Caki2 (cell line): ENCODE measurements around the gene PELI3. TPM values are rescaled to one million over a fixed set of nuclear protein-coding genes. Genes with fewer than 3 reads are reported as not detected.

Experiments used
- DNase-seq: peaks from one replicate; pipeline ENCODE4 v3.0.0-alpha.2; 2015; ENCODE audit warnings: low read depth
- in situ Hi-C: cut with HindIII; loops from 2 replicates; pipeline ENCODE4 v1.10.0; 2016; ENCODE audit warnings: low sequenced_read_pairs, low pct_unique_long_range_greater_than_20kb, mixed read lengths
- total RNA-seq: library from RNA; depleted of rRNA; stranded (reverse); fragments of >200 nt; shearing (Covaris generic); gene quantifications from 2 replicates; pipeline ENCODE4 v1.2.3, GENCODE V29; 2014; ENCODE audit warnings: low replicate concordance

Gene PELI3
- total RNA-seq, 1 experiment from 2014 or later = 16.7 TPM

DNA sequence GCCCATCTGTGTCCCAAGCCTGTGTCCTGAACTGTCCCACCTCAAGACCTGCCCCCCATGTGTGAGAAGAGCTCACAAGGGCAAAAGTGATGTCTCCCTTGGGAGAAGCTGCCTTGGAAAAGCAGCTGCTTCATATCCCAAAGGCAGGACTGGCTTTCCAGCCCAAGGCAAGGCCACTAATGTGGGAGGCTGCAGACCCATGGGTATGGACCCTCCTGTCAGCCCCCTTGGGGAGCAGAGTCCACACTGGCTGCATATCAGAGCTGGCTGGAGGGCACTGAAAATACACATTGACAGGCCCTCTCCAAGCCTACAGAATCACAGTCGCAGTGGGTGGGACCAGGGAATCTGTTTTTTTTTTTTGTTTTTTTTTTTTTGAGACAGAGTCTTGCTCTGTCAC is 2.7 kb downstream of the PELI3 start:
- DNase-seq = no peak
- in situ Hi-C loops = no loop called here

DNA sequence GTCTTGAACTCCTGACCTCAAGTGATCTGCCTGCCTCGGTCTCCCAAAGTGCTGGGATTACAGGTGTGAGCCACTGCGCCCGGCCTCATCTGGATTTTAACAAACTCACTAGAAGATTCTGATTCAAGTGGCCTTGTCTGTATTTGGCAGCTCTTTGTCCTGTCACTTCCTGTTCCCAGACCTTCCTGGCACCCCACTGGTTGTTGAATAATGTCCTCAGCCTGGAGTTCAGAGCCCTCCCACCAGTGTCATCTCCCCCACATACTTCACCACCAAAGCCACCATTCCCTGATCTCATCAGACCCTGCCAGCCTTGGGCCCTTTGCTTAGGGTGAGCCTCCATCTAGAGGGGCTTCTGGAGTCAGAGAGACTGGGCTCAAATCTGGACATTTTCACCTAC is 3.3 kb downstream of the PELI3 start:
- in situ Hi-C loops = no loop called here
- DNase-seq = no peak

DNA sequence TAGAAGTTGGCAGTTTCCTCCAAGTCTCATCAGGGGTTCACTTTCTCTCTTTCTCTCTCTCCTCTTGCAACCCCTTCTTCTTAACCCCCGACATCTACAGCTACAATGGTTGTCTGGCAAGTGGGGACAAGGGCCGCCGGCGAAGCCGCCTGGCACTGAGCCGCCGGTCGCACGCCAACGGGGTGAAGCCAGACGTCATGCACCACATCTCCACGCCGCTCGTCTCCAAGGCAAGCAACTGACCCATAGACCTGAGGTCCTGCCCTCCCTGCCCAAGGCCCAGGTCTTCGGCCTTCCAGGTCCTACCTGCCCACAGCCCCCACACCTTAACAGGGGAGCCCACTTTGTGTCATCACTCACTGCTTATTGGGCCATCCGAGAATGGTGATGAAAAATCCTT is 4.4 kb downstream of the PELI3 start:
- DNase-seq = no peak
- in situ Hi-C loops = no loop called here

GRCh38 chr11:66472054-66472453 is 5.3 kb downstream of the PELI3 start:
- no peak for DNase-seq
- in situ Hi-C loops = no loop called here

GRCh38 chr11:66473167-66473566 is 6.5 kb downstream of the PELI3 start:
- in situ Hi-C loops = no loop called here
- DNase-seq = no peak

GRCh38 chr11:66473608-66474515 is 7.2 kb downstream of the PELI3 start:
- no peak for DNase-seq
- in situ Hi-C loops = no loop called here

DNA sequence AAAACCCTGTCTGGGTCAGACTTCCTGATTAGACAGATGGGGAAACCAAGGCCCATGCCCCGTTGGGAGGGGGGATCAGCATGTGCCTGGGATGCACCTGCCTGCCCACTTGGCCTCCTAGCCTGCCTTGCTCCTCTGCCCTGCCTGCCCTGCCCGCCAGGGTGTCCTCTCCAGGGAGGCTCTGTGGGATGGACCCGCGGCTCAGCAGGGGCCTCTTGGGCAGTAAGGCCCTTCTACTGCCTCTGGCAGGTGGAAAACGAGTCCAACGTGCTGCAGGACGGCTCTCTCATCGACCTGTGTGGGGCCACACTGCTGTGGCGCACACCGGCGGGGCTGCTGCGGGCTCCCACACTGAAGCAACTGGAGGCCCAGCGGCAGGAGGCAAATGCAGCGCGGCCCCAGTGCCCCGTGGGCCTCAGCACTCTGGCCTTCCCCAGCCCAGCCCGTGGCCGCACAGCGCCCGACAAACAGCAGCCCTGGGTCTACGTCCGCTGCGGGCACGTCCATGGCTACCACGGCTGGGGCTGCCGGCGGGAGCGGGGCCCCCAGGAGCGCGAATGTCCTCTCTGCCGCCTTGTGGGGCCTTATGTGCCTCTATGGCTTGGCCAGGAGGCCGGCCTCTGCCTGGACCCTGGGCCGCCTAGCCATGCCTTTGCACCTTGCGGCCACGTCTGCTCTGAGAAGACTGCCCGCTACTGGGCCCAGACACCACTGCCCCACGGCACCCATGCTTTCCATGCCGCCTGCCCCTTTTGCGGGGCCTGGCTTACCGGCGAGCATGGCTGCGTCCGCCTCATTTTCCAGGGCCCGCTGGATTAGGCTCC is 8.9 kb downstream of the PELI3 start:
- in situ Hi-C loops = no loop called here
- no peak for DNase-seq

GRCh38 chr11:66476173-66476840 is 9.6 kb downstream of the PELI3 start:
- DNase-seq = no peak
- in situ Hi-C loops = no loop called here

DNA sequence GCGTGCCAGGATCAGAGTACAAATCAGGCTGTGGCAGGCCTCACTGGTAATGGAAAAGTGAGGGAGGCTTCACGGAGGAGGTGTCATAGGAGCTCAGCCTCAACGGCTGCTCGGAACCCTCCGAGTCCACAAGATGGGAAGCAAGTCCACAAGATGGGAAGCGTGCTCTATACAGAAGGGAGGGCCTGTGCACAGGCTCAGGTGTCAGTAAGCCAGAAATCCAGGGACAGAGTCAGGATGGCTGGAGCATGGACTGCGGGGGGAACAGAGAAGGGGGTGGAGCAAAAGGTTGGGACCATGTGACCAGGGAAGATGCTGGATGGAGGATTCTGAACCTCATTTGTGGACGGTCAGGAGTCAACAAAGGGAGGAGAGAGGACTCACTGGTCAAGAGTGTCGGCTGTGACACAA is 10.1 kb downstream of the PELI3 start:
- DNase-seq = no peak
- in situ Hi-C loops = no loop called here

DNA sequence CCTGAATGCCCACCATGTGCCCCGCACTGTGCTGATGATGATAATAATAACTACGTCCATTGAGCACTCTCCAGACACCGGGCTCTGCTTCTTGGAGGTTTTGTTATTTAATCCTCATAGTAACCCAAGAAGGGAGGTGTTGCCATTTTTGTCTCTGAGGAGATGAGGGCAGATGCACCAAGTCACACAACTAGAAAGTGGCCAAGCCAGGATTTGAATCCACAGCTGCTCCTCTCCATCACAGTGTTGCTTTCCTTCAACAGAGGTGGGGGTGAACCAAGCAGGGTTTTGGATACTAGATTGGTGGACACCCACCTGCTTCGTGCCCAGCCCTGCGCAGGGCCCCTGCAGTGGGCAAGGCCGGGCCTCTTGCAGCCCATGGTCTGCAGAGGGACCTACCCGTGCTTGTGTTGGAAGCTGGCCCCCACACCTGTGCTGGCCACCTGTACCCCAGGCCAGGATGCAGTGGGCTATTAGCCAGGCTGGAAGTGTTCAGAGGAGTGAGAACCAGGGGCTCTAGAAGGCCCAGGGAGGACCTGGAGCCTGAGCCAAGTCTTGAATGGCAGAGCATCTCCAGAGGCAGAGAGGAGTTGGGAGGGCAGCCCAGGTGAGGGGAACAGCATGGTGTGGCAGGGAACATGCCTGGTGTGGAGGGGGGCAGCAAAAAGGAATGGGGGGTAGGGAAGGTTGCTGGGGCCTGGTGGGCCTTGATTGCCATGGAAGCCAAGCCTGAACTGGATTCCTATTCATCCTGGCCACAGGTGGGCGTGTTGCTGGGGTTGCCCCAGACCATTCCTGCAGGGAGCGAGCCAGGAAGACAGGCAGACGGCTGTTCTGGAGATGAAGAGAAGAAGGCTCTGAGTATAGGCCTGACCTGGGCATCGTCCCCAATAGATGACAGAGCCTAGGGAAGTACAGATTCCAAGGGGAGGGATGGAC is 10.8 kb downstream of the PELI3 start:
- DNase-seq = no peak
- in situ Hi-C loops = no loop called here

DNA sequence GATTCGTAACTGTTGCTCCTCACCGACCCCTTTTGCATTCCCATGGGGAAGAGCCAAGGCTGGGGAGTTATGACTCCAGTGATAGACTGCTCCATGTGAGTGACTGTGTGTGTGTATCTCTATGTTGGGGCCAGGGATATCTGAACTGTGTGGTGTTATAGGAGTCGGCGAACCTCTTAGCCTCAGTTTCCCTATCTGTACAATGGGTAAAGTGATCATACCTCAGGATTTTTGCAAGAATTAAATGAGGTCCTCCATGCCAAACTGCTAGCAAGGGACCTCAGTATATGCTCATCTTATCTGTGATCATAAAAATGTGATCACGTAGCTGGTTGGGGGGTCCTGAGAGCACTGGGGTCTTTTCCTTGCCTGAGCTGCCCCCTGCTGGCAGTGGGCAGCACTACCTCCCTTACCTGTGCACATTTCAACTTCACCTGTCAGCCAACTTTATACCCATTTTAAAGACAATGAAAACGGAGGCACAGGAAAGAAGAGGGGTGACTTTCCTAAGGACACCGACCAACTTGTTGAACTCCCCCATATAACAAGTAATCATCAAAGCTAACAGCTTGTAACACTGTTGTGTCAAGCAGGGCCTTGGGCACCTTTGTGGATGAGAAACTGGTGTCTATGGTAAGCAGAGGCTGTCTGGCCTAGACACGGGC is 12.2 kb downstream of the PELI3 start:
- DNase-seq = peak; percentile 21
- in situ Hi-C loops = no loop called here

DNA sequence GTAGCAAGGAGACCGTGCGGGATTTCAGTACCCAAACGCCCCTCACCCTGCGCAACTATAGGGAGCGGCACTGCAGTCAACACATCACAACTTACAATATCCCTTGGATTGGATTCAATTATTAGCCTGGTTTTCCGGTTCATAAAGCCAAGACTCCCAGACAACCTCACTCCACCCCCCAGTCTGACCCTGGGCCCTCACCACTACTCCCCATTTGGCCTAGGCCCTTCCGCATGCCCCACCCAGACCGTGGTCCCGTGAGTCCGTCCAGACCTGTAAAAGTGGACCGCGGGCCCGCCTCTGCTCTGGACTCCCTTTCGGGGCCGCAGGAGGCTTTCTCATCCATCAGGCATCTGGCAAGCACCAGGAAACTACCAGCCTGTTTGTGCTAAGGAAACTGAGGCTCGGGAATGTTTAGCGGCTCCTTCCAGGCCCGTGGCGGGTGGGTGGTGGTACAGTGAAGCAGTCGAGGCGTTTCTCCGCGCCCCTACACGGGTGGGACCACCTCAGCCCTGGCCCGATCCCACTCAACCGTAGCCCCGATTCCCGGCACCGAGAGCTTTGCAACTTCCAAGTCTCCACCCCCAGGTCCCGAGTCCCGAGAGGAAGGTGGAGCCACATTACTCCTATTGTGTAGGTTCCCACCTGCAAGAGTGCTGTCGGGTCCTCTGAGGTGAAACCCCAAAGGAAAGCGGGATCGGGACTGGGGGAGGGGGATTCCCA is 12.8 kb downstream of the PELI3 start:
- in situ Hi-C loops = no loop called here
- no peak for DNase-seq

- DNase-seq = peak; percentile 94
- in situ Hi-C loops = no loop called here
These were observed 13.6 kb downstream of the PELI3 start, which contains the start of gene DPP3 for GRCh38 chr11:66480117-66480938. DPP3 (plus strand) TSS chr11:66480434; CDS start chr11:66482201, 1,767 bp downstream.

DNA sequence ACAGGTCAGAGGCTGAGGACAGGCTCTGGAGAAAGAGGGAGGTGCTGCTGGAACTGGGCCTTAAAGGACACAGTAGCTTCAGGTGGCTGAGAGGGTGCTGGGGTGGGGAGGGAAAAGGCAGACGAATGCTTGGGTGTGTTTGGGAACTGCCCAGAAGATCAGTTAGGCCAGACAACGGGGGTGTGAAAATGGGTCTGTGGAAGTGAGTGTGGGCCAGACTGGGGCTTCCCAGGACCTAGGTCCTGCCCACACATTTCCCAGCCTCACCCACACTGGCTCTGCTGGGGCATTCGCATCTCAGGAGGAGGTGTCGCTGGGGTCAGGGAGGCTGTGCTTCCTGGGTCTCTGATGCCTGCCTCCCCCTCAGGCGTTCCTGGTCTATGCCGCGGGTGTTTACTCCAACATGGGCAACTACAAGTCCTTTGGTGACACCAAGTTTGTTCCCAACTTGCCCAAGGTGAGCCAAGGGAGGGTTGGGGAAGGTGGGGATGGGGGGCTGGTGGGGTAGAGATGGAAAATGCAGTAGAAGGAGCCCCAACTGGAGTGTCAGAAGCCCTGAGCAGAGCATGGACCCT is 18.2 kb downstream of the PELI3 start:
- DNase-seq = no peak
- in situ Hi-C loops = no loop called here

DNA sequence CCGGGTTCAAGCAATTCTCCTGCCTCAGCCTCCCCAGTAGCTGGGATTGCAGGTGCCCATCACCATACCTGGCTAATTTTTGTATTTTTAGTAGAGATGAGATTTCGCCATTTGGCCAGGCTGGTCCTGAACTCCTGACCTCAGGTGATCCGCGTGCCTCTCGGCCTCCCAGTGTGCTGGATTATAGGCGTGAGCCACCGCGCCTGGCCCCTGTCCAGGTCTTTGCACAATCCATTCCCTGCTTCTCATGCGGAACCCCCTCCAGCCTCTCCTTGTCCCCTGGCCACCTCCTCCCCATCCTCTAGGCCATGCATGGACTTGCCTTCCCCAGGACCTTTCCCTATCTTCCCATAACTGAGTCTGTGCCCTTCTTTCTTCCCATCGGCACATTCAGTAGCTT is 22.3 kb downstream of the PELI3 start:
- DNase-seq = no peak
- in situ Hi-C loops = no loop called here

DNA sequence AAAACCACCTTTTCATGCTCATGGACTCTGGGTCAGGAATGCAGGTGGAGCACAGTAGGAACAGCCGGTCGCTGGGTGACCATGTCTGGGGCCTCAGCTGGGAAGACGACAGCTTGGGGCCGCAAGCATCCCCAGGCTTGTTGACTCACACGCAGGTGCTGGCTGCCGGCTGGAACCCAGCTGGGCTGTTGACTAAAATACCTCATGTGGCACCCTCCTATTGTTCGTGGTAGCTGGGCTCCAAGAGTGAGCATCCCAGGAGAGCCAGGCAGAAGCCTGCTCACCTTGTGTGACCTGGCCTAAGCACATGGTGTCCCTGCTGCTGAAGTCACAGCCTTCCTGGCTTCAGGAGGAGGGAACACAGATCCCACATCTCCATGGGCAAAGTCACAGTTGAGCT is 22.9 kb downstream of the PELI3 start:
- no peak for DNase-seq
- in situ Hi-C loops = no loop called here
